H9 (cell line): ENCODE results near the gene RAP1GAP2. TPM values are rescaled to one million over a fixed set of nuclear protein-coding genes. Genes with fewer than 3 reads are reported as not detected.
A peak's percentile ranks its signal among the peaks of the same experiment; 100 is the strongest.

Experiments
- DNase-seq: peaks from one replicate; pipeline ENCODE4 v3.0.0-alpha.2; 2017
- H2AFZ ChIP-seq: one replicate; pipeline ENCODE4 v1.6.1; 2013; ENCODE audit warnings: mild to moderate bottlenecking, low read length, control low read depth, moderate library complexity
- H2AK5ac ChIP-seq: 2 replicates; pipeline ENCODE4 v1.6.1; 2013; ENCODE audit warnings: low read length, control low read depth, mixed read lengths; ENCODE audit not compliant: insufficient read length
- H2BK120ac ChIP-seq: one replicate; pipeline ENCODE4 v1.6.1; 2013; ENCODE audit warnings: low read depth, mild to moderate bottlenecking, low read length, control low read depth, inconsistent platforms; ENCODE audit not compliant: poor library complexity, severe bottlenecking
- H2BK12ac ChIP-seq: 2 replicates; pipeline ENCODE4 v1.6.1; 2013; ENCODE audit warnings: low read length, control low read depth, mixed read lengths, low read depth; ENCODE audit not compliant: insufficient read length
- H2BK15ac ChIP-seq: 2 replicates; pipeline ENCODE4 v1.6.1; 2013; ENCODE audit warnings: low read depth, low read length, control low read depth
- H2BK20ac ChIP-seq: one replicate; pipeline ENCODE4 v1.6.1; 2013; ENCODE audit warnings: low read depth, mild to moderate bottlenecking, low read length, control low read depth, inconsistent platforms; ENCODE audit not compliant: poor library complexity, severe bottlenecking
- H2BK5ac ChIP-seq: 2 replicates; pipeline ENCODE4 v1.6.1; 2013; ENCODE audit warnings: low read length, control low read depth, mixed read lengths; ENCODE audit not compliant: insufficient read length
- H3K14ac ChIP-seq: 2 replicates; pipeline ENCODE4 v1.6.1; 2013; ENCODE audit warnings: low read length, control low read depth; ENCODE audit not compliant: insufficient read depth
- H3K18ac ChIP-seq: 2 replicates; pipeline ENCODE4 v1.6.1; 2013; ENCODE audit warnings: low read depth, mild to moderate bottlenecking, mixed read lengths, low read length, control low read depth; ENCODE audit not compliant: insufficient read length
- H3K23ac ChIP-seq: 2 replicates; pipeline ENCODE4 v1.6.1; 2013; ENCODE audit warnings: low read length, control low read depth, mixed read lengths, low read depth; ENCODE audit not compliant: insufficient read length
- H3K23me2 ChIP-seq: 2 replicates; pipeline ENCODE4 v1.6.1; 2013; ENCODE audit warnings: low read depth, mild to moderate bottlenecking, mixed read lengths, low read length, control low read depth; ENCODE audit not compliant: insufficient read length, poor library complexity, severe bottlenecking
- H3K27ac ChIP-seq: 2 replicates; pipeline ENCODE4 v1.5.1; 2013; ENCODE audit warnings: low read length, control low read depth, mixed read lengths, low read depth; ENCODE audit not compliant: insufficient read length
- H3K27me3 ChIP-seq: 2 replicates; pipeline ENCODE4 v1.6.1; 2013; ENCODE audit warnings: low read length, control low read depth, inconsistent platforms; ENCODE audit not compliant: insufficient read depth
- H3K4ac ChIP-seq: 2 replicates; pipeline ENCODE4 v1.6.1; 2013; ENCODE audit warnings: low read depth, mild to moderate bottlenecking, control low read depth, inconsistent platforms, low read length, moderate library complexity
- H3K4me1 ChIP-seq: 2 replicates; pipeline ENCODE4 v1.6.1; 2013; ENCODE audit warnings: low read length, control low read depth, inconsistent platforms; ENCODE audit not compliant: insufficient read depth
- H3K4me2 ChIP-seq: 2 replicates; pipeline ENCODE4 v1.6.1; 2013; ENCODE audit warnings: low read length, control low read depth, mixed read lengths; ENCODE audit not compliant: insufficient read length, insufficient read depth
- H3K56ac ChIP-seq: 2 replicates; pipeline ENCODE4 v1.6.1; 2013; ENCODE audit warnings: low read depth, mild to moderate bottlenecking, mixed read lengths, low read length, control low read depth; ENCODE audit not compliant: insufficient read length
- H3K79me1 ChIP-seq: 2 replicates; pipeline ENCODE4 v1.6.1; 2013; ENCODE audit warnings: low read depth, mild to moderate bottlenecking, moderate library complexity, low read length, control low read depth, inconsistent platforms; ENCODE audit not compliant: insufficient read depth, poor library complexity, severe bottlenecking
- H3K79me2 ChIP-seq: 2 replicates; pipeline ENCODE4 v1.6.1; 2013; ENCODE audit warnings: low read length, control low read depth, inconsistent platforms; ENCODE audit not compliant: insufficient read depth
- H3K9ac ChIP-seq: 2 replicates; pipeline ENCODE4 v1.6.1; 2013; ENCODE audit warnings: low read length, control low read depth, mixed read lengths; ENCODE audit not compliant: insufficient read length; ENCODE audit errors: extremely low read depth
- H3K9me3 ChIP-seq: one replicate; pipeline ENCODE4 v1.6.1; 2013; ENCODE audit warnings: low read depth, low read length, inconsistent platforms; ENCODE audit not compliant: control insufficient read depth
- H3T11ph ChIP-seq: one replicate; pipeline ENCODE4 v1.6.1; 2013; ENCODE audit warnings: mild to moderate bottlenecking, low read length, control low read depth, inconsistent platforms
- H4K20me1 ChIP-seq: one replicate; pipeline ENCODE4 v1.6.1; 2013; ENCODE audit not compliant: control insufficient read depth, insufficient read length, insufficient read depth
- H4K5ac ChIP-seq: 2 replicates; pipeline ENCODE4 v1.6.1; 2013; ENCODE audit warnings: low read depth, mild to moderate bottlenecking, mixed read lengths, low read length, control low read depth; ENCODE audit not compliant: insufficient read length
- H4K8ac ChIP-seq: replicated peaks from 2 replicates; pipeline ENCODE4 v1.6.1; 2013; ENCODE audit warnings: low read length, control low read depth, mixed read lengths, low read depth; ENCODE audit not compliant: insufficient read length
- H4K91ac ChIP-seq: 2 replicates; pipeline ENCODE4 v1.6.1; 2013; ENCODE audit warnings: low read depth, mild to moderate bottlenecking, moderate library complexity, mixed read lengths, low read length, control low read depth; ENCODE audit not compliant: insufficient read length
- H3K27ac Mint-ChIP-seq, 3 experiments: 2 replicates in 2 of 3; 3 replicates in 1 of 3; pipeline ENCODE4 v1.8.0; 2020 to 2021; ENCODE audit warnings: mixed read lengths in 3 of 3, mild to moderate bottlenecking in 1 of 3, moderate library complexity in 1 of 3
- H3K27me3 Mint-ChIP-seq: 2 replicates; pipeline ENCODE4 v1.8.0; 2021; ENCODE audit warnings: low read depth, mild to moderate bottlenecking, moderate library complexity, mixed read lengths
- H3K36me3 Mint-ChIP-seq, 3 experiments: 2 replicates in 2 of 3; 3 replicates in 1 of 3; pipeline ENCODE4 v1.8.0; 2020 to 2021; ENCODE audit warnings: low read depth in 3 of 3, mixed read lengths in 3 of 3; ENCODE audit not compliant: insufficient read depth in 1 of 3
- H3K4me1 Mint-ChIP-seq, 2 experiments: 2 replicates each; pipeline ENCODE4 v1.8.0; 2020; ENCODE audit warnings: mixed read lengths in 2 of 2
- H3K4me3 Mint-ChIP-seq, 2 experiments: 2 replicates in 1 of 2; 3 replicates in 1 of 2; pipeline ENCODE4 v1.8.0; 2020 to 2021; ENCODE audit warnings: mild to moderate bottlenecking in 2 of 2, mixed read lengths in 2 of 2, moderate library complexity in 1 of 2
- H3K9me3 Mint-ChIP-seq, 2 experiments: 2 replicates in 1 of 2; 3 replicates in 1 of 2; pipeline ENCODE4 v1.8.0; 2020; ENCODE audit warnings: mild to moderate bottlenecking in 2 of 2, mixed read lengths in 2 of 2, moderate library complexity in 1 of 2
- CTCF ChIP-seq: fragments of 200-600 bp; sonication (generic); conservative IDR thresholded peaks from 3 replicates; pipeline ENCODE4 v1.8.0; 2021; ENCODE audit warnings: antibody characterized with exemption, mild to moderate bottlenecking
- WGBS: extraction: QIAGEN DNeasy Blood & Tissue Kit; methylation state at CpG from one replicate; pipeline ENCODE4 v1.1.7; 2013; ENCODE audit warnings: missing lambda C conversion rate, low lambda C conversion rate, mixed read lengths; ENCODE audit not compliant: insufficient read length; ENCODE audit errors: extremely low coverage; 5-methylcytosine and 5-hydroxymethylcytosine counted together
- total RNA-seq: library from RNA; stranded (reverse); gene quantifications from 2 replicates; pipeline ENCODE4 v1.2.1, GENCODE V29; 2021

Gene RAP1GAP2
- total RNA-seq, 1 experiment from 2014 or later = 33.8 TPM

DNA sequence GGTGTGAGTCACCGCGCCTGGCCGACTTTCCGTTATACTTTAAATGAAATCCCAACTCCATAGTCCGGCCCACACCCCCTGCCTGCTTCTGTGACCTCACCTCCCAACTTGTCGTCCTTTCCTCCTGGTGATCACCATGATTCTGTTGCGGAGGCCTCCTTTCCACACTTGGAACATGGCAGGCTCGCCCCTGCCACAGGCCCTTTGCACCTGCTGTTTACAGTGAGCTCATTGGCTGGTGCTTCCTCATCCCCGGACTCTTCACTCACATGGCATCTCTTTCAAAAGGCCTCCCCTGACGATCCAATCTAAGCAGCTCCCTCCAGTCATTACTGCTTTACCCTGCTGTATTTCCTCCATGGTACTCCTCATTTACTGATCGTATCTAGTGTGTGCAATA is 64.6 kb downstream of the RAP1GAP2 start:
- Histone ChIP-seq H3K79me1 (peaks cover 15% of the 10 kb centered on the region), H3K27me3 (no peaks in the 10 kb centered on the region), H3K18ac (no peak overlapping the region), H4K5ac (no peak overlapping the region), H3K79me2 (peaks cover 37% of the 10 kb centered on the region; the same call in 1 of the 2 replicates), H2BK120ac (no peak overlapping the region), H2BK20ac (no peak overlapping the region), H3K14ac (no peak overlapping the region), H3K56ac (no peak overlapping the region), H3K4ac (no peak overlapping the region), H3T11ph (no peak overlapping the region), H3K9ac (no peak overlapping the region), H3K23me2 (no peaks in the 10 kb centered on the region), H4K8ac (no peak overlapping the region), H3K9me3 (no peaks in the 10 kb centered on the region), H4K91ac (no peak overlapping the region), H4K20me1 (no peaks in the 10 kb centered on the region), H2AK5ac (no peak overlapping the region), H3K27ac (no peak overlapping the region), H3K4me1 (peaks cover 5% of the 10 kb centered on the region; the same call in 1 of the 2 replicates), H3K23ac (no peak overlapping the region), H2BK5ac (no peak overlapping the region), H2BK15ac (no peak overlapping the region), H2BK12ac (no peak overlapping the region), H2AFZ (no peak overlapping the region), H3K4me2 (no peak overlapping the region)
- Mint-ChIP-seq H3K27me3 (no peaks in the 10 kb centered on the region; the same call in 1 of the 2 replicates), H3K4me3 (no peak overlapping the region), H3K27ac (peak overlapping the region in 2 of 3 experiments; percentile 49 to 75; a peak in 2 of 7 replicates), H3K4me1 (peaks cover 49 to 57% of the 10 kb centered on the region in 2 experiments), H3K36me3 (peaks cover 3 to 12% (median 11%) of the 10 kb centered on the region in 3 experiments; a peak in 5 of 7 replicates), H3K9me3 (no peaks in the 10 kb centered on the region; a peak in 1 of 5 replicates)
- no CpG with 5 or more reads among the region's 11 CpGs for WGBS
- TF ChIP-seq CTCF = no peak
- DNase-seq = no peak
